Brain microvascular endothelial cell (primary cell): Measurements from ENCODE around the gene MTPN.

Experiments
- DNase-seq: peaks from one replicate; pipeline ENCODE4 v3.0.0-alpha.2; 2020
- H3K27ac ChIP-seq: fragments of 250-450 bp; sonication (Bioruptor Pico); 2 replicates; pipeline ENCODE4 v1.5.1; 2020; ENCODE audit warnings: mild to moderate bottlenecking, moderate library complexity
- H3K27me3 ChIP-seq: fragments of 250-450 bp; sonication (Bioruptor Pico); replicated peaks from 2 replicates; pipeline ENCODE4 v1.5.1; 2020; ENCODE audit warnings: mild to moderate bottlenecking
- H3K36me3 ChIP-seq: fragments of 250-450 bp; sonication (Bioruptor Pico); replicated peaks from 2 replicates; pipeline ENCODE4 v1.5.1; 2020; ENCODE audit warnings: mild to moderate bottlenecking
- H3K4me3 ChIP-seq: 2 replicates; pipeline ENCODE4 v1.5.1; 2011; ENCODE audit warnings: low read depth, mild to moderate bottlenecking, control low read depth, low read length, moderate library complexity
- in situ Hi-C: cut with HindIII; loops from 2 replicates; pipeline ENCODE4 v1.10.0; 2017; ENCODE audit warnings: low sequenced_read_pairs, low pct_ligation_motif_present
- TF ChIP-seq, protein P1 (sequence below): IDR thresholded peaks from 2 replicates; pipeline ENCODE4 v1.5.1; 2011; ENCODE audit warnings: low read depth, mild to moderate bottlenecking, moderate library complexity, low read length, control low read depth, inconsistent platforms; ENCODE audit errors: missing control alignments

The MTPN gene

DNA sequence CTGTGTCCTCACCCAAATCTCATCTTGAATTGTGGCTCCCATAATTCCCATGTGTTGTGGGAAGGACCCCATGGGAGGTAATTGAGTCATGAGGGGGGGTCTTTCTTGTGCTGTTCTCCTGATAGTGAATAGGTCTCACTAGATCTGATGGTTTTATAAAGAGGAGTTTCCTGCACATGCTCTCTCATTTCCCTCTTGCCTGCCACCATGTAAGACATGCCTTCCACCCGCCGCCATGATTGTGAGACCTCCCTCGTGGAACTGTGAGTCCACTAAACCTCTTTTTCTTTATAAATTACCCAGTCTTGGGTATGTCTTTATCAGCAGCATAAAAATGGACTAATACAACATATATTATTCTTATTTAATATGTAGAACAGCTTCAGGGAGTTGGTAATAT lies 29.0 kb upstream of the MTPN start:
- no peak overlapping the region for H3K4me3 ChIP-seq
- H3K27ac ChIP-seq, result no peak overlapping the region
- TF ChIP-seq, protein P1, sequence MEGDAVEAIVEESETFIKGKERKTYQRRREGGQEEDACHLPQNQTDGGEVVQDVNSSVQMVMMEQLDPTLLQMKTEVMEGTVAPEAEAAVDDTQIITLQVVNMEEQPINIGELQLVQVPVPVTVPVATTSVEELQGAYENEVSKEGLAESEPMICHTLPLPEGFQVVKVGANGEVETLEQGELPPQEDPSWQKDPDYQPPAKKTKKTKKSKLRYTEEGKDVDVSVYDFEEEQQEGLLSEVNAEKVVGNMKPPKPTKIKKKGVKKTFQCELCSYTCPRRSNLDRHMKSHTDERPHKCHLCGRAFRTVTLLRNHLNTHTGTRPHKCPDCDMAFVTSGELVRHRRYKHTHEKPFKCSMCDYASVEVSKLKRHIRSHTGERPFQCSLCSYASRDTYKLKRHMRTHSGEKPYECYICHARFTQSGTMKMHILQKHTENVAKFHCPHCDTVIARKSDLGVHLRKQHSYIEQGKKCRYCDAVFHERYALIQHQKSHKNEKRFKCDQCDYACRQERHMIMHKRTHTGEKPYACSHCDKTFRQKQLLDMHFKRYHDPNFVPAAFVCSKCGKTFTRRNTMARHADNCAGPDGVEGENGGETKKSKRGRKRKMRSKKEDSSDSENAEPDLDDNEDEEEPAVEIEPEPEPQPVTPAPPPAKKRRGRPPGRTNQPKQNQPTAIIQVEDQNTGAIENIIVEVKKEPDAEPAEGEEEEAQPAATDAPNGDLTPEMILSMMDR, result no peak
- in situ Hi-C loops, result loop anchor here (25.0 kb wide), 1 partner anchor 169 kb away; no protein-coding TSS in a partner anchor
- no peaks in the 10 kb centered on the region for H3K36me3 ChIP-seq
- H3K27me3 ChIP-seq, result no peaks in the 10 kb centered on the region
- DNase-seq, result no peak

DNA sequence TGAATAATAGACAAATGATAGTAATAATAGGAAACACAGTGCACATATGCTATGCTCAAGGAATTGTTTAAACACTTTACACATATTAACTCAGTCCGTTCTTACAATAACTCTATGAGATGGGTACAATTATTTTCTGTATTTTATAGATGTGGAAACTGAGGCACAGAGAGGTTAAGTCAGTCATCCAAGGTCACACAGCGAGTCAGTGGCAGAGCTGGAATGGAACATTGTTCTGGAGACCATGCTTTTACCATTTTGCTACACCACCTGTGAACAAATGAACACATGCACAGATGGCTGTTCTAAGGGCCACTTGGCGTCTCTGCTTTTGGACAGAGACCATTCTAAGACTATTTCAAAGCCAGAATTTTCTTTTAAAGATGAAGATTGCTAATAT lies 26.9 kb upstream of the MTPN start:
- H3K27me3 ChIP-seq, result no peaks in the 10 kb centered on the region
- DNase-seq, result no peak
- no peak overlapping the region for H3K27ac ChIP-seq
- in situ Hi-C loops, result loop anchor here (25.0 kb wide), 1 partner anchor 167 kb away; no protein-coding TSS in a partner anchor
- TF ChIP-seq, protein P1, result no peak
- H3K4me3 ChIP-seq, result no peak overlapping the region
- H3K36me3 ChIP-seq, result no peaks in the 10 kb centered on the region

DNA sequence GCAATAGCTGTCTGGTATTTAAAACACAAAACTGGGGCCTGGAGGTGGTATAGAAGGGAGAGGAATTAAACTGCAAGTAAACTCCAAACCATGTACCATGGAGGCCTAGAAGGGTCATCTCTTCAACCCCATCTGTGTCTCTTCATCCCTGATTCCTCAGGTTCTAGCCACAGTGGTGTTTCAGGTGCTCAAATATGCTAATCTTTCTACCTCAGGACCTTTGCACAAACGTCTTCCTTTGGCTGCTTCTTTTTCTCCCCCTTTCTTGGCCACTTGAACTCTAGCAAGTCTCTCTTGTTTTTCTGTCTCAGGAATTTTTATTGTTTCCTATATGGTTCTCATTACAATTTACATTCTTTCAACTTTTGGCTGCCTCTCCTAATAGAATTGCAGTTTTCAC lies 25.6 kb upstream of the MTPN start:
- DNase-seq, result no peak
- no peak overlapping the region for H3K27ac ChIP-seq
- TF ChIP-seq, protein P1, result no peak
- no peak overlapping the region for H3K4me3 ChIP-seq
- no peaks in the 10 kb centered on the region for H3K27me3 ChIP-seq
- H3K36me3 ChIP-seq, result no peaks in the 10 kb centered on the region
- in situ Hi-C loops, result loop anchor here (25.0 kb wide), 1 partner anchor 166 kb away; no protein-coding TSS in a partner anchor

- DNase-seq, result peak; percentile 35
- no peaks in the 10 kb centered on the region for H3K36me3 ChIP-seq
- TF ChIP-seq, protein P1, result no peak
- in situ Hi-C loops, result loop anchor here (25.0 kb wide), 1 partner anchor 163 kb away; no protein-coding TSS in a partner anchor
- no peak overlapping the region for H3K27ac ChIP-seq
- no peaks in the 10 kb centered on the region for H3K27me3 ChIP-seq
- no peak overlapping the region for H3K4me3 ChIP-seq
These were observed 23.2 kb upstream of the MTPN start for GRCh38 chr7:136000288-136000913.

GRCh38 chr7:135998081-135998480 lies 20.9 kb upstream of the MTPN start:
- Histone ChIP-seq H3K27ac (no peak overlapping the region), H3K4me3 (no peak overlapping the region), H3K36me3 (no peaks in the 10 kb centered on the region), H3K27me3 (no peaks in the 10 kb centered on the region)
- TF ChIP-seq, protein P1, result no peak
- no peak for DNase-seq
- in situ Hi-C loops, result no loop called here

- DNase-seq, result no peak
These were observed 18.6 kb upstream of the MTPN start for GRCh38 chr7:135995748-135996147.

More at GRCh38 chr7:135995748-135996147, 18.6 kb upstream of the MTPN start:
- Histone ChIP-seq H3K4me3 (no peak overlapping the region), H3K36me3 (no peaks in the 10 kb centered on the region), H3K27ac (no peak overlapping the region), H3K27me3 (no peaks in the 10 kb centered on the region)
- TF ChIP-seq, protein P1, result no peak
- in situ Hi-C loops, result no loop called here
